SU-DHL-6 (cell line): Measurements from ENCODE around the gene MAP2K5.

ENCODE experiments used
- H2AFZ ChIP-seq: fragments of 200-600 bp; sonication (generic); 2 replicates; pipeline ENCODE4 v1.6.1; 2014; ENCODE audit warnings: low read depth, mild to moderate bottlenecking, moderate library complexity, mixed read lengths, antibody characterized with exemption, low read length; ENCODE audit not compliant: severe bottlenecking
- H3F3A ChIP-seq: fragments of 200-600 bp; shearing (Covaris generic); 2 replicates; pipeline ENCODE4 v1.6.0; 2016; ENCODE audit warnings: antibody characterized with exemption, mild to moderate bottlenecking; ENCODE audit not compliant: insufficient read depth
- H3K27ac ChIP-seq: fragments of 200-600 bp; sonication (generic); 2 replicates; pipeline ENCODE4 v1.5.1; 2016; ENCODE audit warnings: low read depth, mild to moderate bottlenecking, low read length, moderate library complexity, mixed read lengths
- H3K27me3 ChIP-seq: fragments of 200-600 bp; sonication (generic), shearing (Covaris generic); 2 replicates; pipeline ENCODE4 v1.6.0; 2014; ENCODE audit warnings: mild to moderate bottlenecking, low read length
- H3K36me3 ChIP-seq: fragments of 200-600 bp; sonication (generic); 2 replicates; pipeline ENCODE4 v1.6.1; 2014; ENCODE audit warnings: mild to moderate bottlenecking, low read length, mixed read lengths
- H3K4me2 ChIP-seq: fragments of 300-600, 200-600 bp; shearing (Covaris generic), sonication (generic); 2 replicates; pipeline ENCODE4 v1.6.0; 2014; ENCODE audit warnings: low read length, low read depth, mild to moderate bottlenecking; ENCODE audit not compliant: poor library complexity, severe bottlenecking
- H3K4me3 ChIP-seq: fragments of 200-600 bp; sonication (generic); 2 replicates; pipeline ENCODE4 v1.5.1; 2014; ENCODE audit warnings: antibody characterized with exemption, low read length, mild to moderate bottlenecking, mixed read lengths; ENCODE audit not compliant: insufficient read depth, poor library complexity, severe bottlenecking
- H3K79me2 ChIP-seq: fragments of 200-600 bp; sonication (generic); 2 replicates; pipeline ENCODE4 v1.6.1; 2014; ENCODE audit warnings: mild to moderate bottlenecking, low read length, moderate library complexity; ENCODE audit not compliant: insufficient read depth
- H3K9ac ChIP-seq: fragments of 200-600 bp; sonication (generic); 2 replicates; pipeline ENCODE4 v1.7.0; 2014; ENCODE audit warnings: mild to moderate bottlenecking, low read length
- H3K9me2 ChIP-seq: fragments of 200-600 bp; sonication (generic); replicated peaks from 2 replicates; pipeline ENCODE4 v1.6.1; 2014; ENCODE audit warnings: low read length; ENCODE audit not compliant: insufficient read depth
- H3K9me3 ChIP-seq: fragments of 200-600 bp; sonication (generic); 2 replicates; pipeline ENCODE4 v1.6.1; 2014; ENCODE audit warnings: low read length, mixed read lengths; ENCODE audit not compliant: insufficient read depth
- H4K20me1 ChIP-seq: fragments of 200-600 bp; sonication (generic); 2 replicates; pipeline ENCODE4 v1.6.1; 2014; ENCODE audit warnings: low read depth, mild to moderate bottlenecking, antibody characterized with exemption, low read length, moderate library complexity, mixed read lengths
- EZH2phosphoT487 ChIP-seq: fragments of 200-600 bp; sonication (generic), shearing (Covaris generic); conservative IDR thresholded peaks from 2 replicates; pipeline ENCODE4 v1.6.1; 2018; ENCODE audit warnings: mild to moderate bottlenecking, antibody characterized with exemption, low read length, moderate library complexity, mixed read lengths
- TF ChIP-seq, protein P1 (sequence below): fragments of 200-600 bp; sonication (generic); IDR thresholded peaks from one replicate; pipeline ENCODE4 v1.5.1; 2017; ENCODE audit warnings: antibody characterized with exemption, mild to moderate bottlenecking, low read length, moderate library complexity; ENCODE audit not compliant: insufficient read depth, poor library complexity, severe bottlenecking

Gene MAP2K5

DNA sequence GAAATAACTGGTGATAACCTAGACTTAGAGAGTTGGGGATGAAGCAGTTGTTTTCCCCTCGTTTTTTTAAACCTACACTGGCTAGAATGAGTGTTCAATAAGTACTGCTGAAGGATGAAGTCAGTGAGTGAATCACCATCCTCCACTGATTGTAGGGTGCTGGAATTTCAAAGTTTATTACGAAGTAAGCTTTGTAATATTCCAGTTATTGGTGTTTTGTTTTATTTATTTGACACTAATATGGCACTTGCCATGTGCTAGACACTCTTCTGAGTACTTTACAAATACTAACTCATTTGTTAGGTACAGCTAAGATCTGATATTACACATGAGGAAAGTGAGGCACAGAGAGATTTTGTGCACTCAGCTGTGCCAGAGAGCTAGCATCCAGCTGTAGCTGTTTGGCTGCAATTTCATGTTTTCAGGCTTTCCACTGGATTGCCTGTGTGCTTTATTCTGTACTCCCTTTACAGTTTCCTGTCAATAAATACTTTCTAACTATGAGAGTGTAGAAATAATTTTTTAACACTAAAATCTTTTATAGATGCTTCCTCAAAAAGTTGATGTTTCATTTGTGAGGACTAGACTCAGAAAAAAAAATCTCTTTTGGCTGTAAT, 5.8 kb downstream of the MAP2K5 start:
- peaks cover 12% of the 10 kb centered on the region for H3F3A ChIP-seq
- no peaks in the 10 kb centered on the region for H4K20me1 ChIP-seq
- H3K9ac ChIP-seq = no peak overlapping the region
- H3K9me3 ChIP-seq = no peaks in the 10 kb centered on the region
- no peak overlapping the region for H3K4me3 ChIP-seq
- no peaks in the 10 kb centered on the region for H3K9me2 ChIP-seq
- no peak overlapping the region for H3K4me2 ChIP-seq
- H2AFZ ChIP-seq = no peak overlapping the region
- no peaks in the 10 kb centered on the region for H3K27me3 ChIP-seq
- TF ChIP-seq, protein P1, sequence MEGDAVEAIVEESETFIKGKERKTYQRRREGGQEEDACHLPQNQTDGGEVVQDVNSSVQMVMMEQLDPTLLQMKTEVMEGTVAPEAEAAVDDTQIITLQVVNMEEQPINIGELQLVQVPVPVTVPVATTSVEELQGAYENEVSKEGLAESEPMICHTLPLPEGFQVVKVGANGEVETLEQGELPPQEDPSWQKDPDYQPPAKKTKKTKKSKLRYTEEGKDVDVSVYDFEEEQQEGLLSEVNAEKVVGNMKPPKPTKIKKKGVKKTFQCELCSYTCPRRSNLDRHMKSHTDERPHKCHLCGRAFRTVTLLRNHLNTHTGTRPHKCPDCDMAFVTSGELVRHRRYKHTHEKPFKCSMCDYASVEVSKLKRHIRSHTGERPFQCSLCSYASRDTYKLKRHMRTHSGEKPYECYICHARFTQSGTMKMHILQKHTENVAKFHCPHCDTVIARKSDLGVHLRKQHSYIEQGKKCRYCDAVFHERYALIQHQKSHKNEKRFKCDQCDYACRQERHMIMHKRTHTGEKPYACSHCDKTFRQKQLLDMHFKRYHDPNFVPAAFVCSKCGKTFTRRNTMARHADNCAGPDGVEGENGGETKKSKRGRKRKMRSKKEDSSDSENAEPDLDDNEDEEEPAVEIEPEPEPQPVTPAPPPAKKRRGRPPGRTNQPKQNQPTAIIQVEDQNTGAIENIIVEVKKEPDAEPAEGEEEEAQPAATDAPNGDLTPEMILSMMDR = no peak
- no peak for TF ChIP-seq EZH2phosphoT487
- H3K79me2 ChIP-seq = no peaks in the 10 kb centered on the region
- H3K36me3 ChIP-seq = 0 out of 2 replicates have a peak, but pooled peaks cover 4% of the 10 kb centered on the region
- no peak overlapping the region for H3K27ac ChIP-seq

DNA sequence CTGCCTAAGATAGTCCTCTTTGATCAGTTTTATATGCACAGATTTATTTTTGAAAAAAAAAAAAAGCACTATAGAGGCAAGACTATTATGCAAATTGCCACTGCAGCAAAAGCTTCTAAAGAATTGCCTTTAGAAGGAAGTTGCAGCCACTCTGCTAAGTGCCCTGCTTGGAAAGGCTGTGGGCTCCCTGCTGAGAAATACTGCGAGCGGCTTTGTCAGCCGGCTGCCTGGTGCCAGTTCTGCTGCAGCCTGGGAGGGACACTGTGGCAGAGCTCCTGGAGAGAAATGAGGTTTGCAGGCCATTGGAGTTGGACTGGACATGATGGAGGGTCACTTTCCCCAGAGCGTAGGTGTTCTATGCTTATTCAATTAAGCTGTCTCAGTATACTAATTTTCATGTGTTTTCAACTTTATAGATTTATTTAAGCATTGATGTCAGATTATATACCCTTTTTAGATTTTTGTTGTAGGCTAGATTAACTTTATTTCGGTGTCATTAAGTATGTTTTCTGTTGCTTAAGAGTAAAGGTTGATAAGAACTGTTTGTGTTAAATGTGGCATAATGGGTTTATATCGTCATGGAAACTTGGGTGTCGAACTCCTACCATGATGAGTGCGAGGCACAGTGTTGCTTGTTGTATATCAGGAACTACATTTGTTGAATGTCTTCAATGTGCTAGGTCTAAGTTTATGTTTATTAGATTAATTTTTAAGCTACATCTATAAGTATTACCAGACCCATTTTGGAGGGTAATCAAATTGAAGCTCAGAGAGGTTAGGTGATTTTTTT, 6.6 kb downstream of the MAP2K5 start:
- no peak overlapping the region for H3K4me3 ChIP-seq
- H3F3A ChIP-seq = peaks cover 5% of the 10 kb centered on the region
- H3K36me3 ChIP-seq = 0 out of 2 replicates have a peak, but pooled peaks cover 4% of the 10 kb centered on the region
- no peaks in the 10 kb centered on the region for H3K9me3 ChIP-seq
- no peaks in the 10 kb centered on the region for H3K9me2 ChIP-seq
- H3K79me2 ChIP-seq = no peaks in the 10 kb centered on the region
- no peak overlapping the region for H3K27ac ChIP-seq
- H3K9ac ChIP-seq = no peak overlapping the region
- TF ChIP-seq, protein P1 = no peak
- TF ChIP-seq EZH2phosphoT487 = no peak
- H4K20me1 ChIP-seq = no peaks in the 10 kb centered on the region
- H3K4me2 ChIP-seq = no peak overlapping the region
- no peaks in the 10 kb centered on the region for H3K27me3 ChIP-seq
- no peak overlapping the region for H2AFZ ChIP-seq

DNA sequence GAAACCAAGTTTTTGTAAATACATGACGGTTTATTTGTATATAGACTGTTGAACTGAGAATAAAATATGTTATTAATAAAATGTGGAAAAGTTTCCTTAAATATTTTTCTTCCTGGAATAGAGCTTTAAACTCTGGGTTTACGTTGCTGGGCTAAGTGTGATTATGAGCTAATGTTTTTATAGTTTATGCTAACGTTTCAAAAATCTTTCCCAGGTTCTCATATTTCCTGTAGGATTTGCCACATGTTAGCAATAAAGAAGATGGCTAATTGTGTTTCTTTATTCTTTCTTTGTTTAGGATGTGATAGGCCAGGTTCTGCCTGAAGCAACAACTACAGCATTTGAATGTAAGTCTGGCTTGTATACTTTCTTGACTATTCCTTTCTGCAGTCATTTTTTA, 7.2 kb downstream of the MAP2K5 start:
- no peak overlapping the region for H3K4me2 ChIP-seq

More for the DNA sequence above, 7.2 kb downstream of the MAP2K5 start:
- no peak overlapping the region for H3K9ac ChIP-seq
- H2AFZ ChIP-seq = no peak overlapping the region
- H3K79me2 ChIP-seq = no peaks in the 10 kb centered on the region
- H4K20me1 ChIP-seq = no peaks in the 10 kb centered on the region
- H3K36me3 ChIP-seq = 0 out of 2 replicates have a peak, but pooled peaks cover 4% of the 10 kb centered on the region
- no peaks in the 10 kb centered on the region for H3K9me2 ChIP-seq
- TF ChIP-seq, protein P1 = no peak
- TF ChIP-seq EZH2phosphoT487 = no peak
- no peaks in the 10 kb centered on the region; the same call in 1 of the 2 replicates for H3F3A ChIP-seq
- no peaks in the 10 kb centered on the region for H3K9me3 ChIP-seq
- H3K27me3 ChIP-seq = no peaks in the 10 kb centered on the region
- H3K27ac ChIP-seq = no peak overlapping the region
- H3K4me3 ChIP-seq = no peak overlapping the region
